OCI-LY1 (cell line): Measurements from ENCODE around the gene CEP112.

ENCODE experiments used
- H2AFZ ChIP-seq: fragments of 200-600 bp; sonication (generic), shearing (Covaris generic); 2 replicates; pipeline ENCODE4 v1.6.0; 2014; ENCODE audit warnings: antibody characterized with exemption, mild to moderate bottlenecking, low read length
- H3F3A ChIP-seq: fragments of 200-600 bp; sonication (generic), shearing (Covaris generic); 2 replicates; pipeline ENCODE4 v1.6.0; 2014; ENCODE audit warnings: mild to moderate bottlenecking, antibody characterized with exemption, low read length, moderate library complexity; ENCODE audit not compliant: insufficient read depth
- H3K27ac ChIP-seq: fragments of 200-600 bp; sonication (generic); 2 replicates; pipeline ENCODE4 v1.5.1; 2014; ENCODE audit warnings: low read length, mixed run types, mild to moderate bottlenecking, low read depth; ENCODE audit not compliant: poor library complexity, severe bottlenecking
- H3K27me3 ChIP-seq: fragments of 200-600 bp; sonication (generic); 2 replicates; pipeline ENCODE4 v1.6.0; 2014; ENCODE audit warnings: antibody characterized with exemption, mild to moderate bottlenecking, low read length, moderate library complexity; ENCODE audit not compliant: insufficient read depth
- H3K36me3 ChIP-seq: fragments of 200-600 bp; sonication (generic); 2 replicates; pipeline ENCODE4 v1.6.1; 2014; ENCODE audit warnings: mild to moderate bottlenecking, antibody characterized with exemption, low read length, moderate library complexity, mixed read lengths; ENCODE audit not compliant: insufficient read depth
- H3K4me1 ChIP-seq: fragments of 200-600 bp; sonication (generic); 2 replicates; pipeline ENCODE4 v1.5.1; 2014; ENCODE audit warnings: mild to moderate bottlenecking, low read length, moderate library complexity; ENCODE audit not compliant: insufficient read depth, severe bottlenecking
- H3K4me2 ChIP-seq: fragments of 200-600 bp; sonication (generic), shearing (Covaris generic); 2 replicates; pipeline ENCODE4 v1.6.1; 2014; ENCODE audit warnings: low read length
- H3K4me3 ChIP-seq: fragments of 200-600 bp; sonication (generic); 2 replicates; pipeline ENCODE4 v1.5.1; 2014; ENCODE audit warnings: low read length, low read depth, mild to moderate bottlenecking, mixed read lengths; ENCODE audit not compliant: poor library complexity, severe bottlenecking
- H3K79me2 ChIP-seq: fragments of 200-600 bp; shearing (Covaris generic); 2 replicates; pipeline ENCODE4 v1.6.1; 2016; ENCODE audit warnings: mixed run types, low read length, mixed read lengths; ENCODE audit not compliant: insufficient read depth
- H3K9ac ChIP-seq: fragments of 200-600 bp; sonication (generic), shearing (Covaris generic); 2 replicates; pipeline ENCODE4 v1.6.1; 2014; ENCODE audit warnings: mild to moderate bottlenecking, low read length, mixed read lengths
- H3K9me2 ChIP-seq: fragments of 200-600 bp; sonication (generic), shearing (Covaris generic); 2 replicates; pipeline ENCODE4 v1.6.1; 2014; ENCODE audit warnings: low read depth, mild to moderate bottlenecking, low read length, mixed read lengths
- H3K9me3 ChIP-seq: fragments of 200-600 bp; shearing (Covaris generic); 2 replicates; pipeline ENCODE4 v1.6.1; 2014; ENCODE audit warnings: low read length, mixed read lengths
- H4K20me1 ChIP-seq: fragments of 200-600 bp; sonication (generic), shearing (Covaris generic); 2 replicates; pipeline ENCODE4 v1.6.0; 2016; ENCODE audit warnings: mild to moderate bottlenecking, low read length; ENCODE audit not compliant: insufficient read depth
- EZH2 ChIP-seq: fragments of 200-600 bp; sonication (generic), shearing (Covaris generic); IDR thresholded peaks from 2 replicates; pipeline ENCODE4 v1.8.0; 2017; ENCODE audit warnings: borderline replicate concordance, mixed run types, mild to moderate bottlenecking, antibody characterized with exemption, low read length, moderate library complexity, mixed read lengths
- TF ChIP-seq, protein P1 (sequence below): fragments of 200-600 bp; sonication (generic), shearing (Covaris generic); IDR thresholded peaks from 2 replicates; pipeline ENCODE4 v1.5.1; 2017; ENCODE audit warnings: mild to moderate bottlenecking, antibody characterized with exemption, low read length, moderate library complexity, mixed read lengths

The CEP112 gene

DNA sequence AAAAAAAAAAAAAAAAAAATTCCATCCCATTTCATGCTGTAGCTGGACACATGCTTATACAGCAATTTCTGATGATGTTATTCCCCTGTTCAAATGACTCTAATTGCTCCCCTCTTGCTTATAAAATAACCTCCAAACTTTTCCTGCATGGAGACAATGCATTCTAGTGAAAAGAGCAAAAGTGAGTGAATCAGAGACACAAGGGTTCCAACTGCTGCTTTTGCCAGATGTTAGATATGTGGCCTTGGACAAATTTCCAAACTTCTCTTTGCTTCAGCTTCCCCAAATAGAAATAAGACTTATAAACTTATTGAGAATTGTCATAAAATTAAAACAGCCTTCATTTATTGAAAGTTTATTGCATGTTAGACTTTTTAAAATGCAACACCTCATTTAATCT is 565.5 kb downstream of the CEP112 start:
- Histone ChIP-seq H3K79me2 (no peaks in the 10 kb centered on the region), H4K20me1 (no peaks in the 10 kb centered on the region)

DNA sequence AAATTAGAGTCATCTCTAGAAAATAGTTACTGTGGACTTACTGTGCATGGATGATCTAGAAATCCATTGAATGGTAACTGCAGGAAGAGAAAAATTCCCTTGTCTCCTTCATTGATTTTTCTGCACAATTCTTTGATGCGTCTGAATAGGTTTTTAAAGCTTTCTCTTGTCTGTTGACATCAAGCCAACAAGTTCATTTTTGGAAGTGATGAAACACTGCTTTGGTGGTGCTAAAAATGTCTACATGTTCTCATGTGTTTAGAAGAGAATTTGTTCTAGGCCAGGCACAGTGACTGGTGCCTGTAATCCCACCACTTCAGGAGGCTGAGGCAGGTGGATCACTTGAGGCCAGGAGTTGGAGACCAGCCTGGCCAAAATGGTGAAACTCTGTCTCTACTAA is 573.4 kb downstream of the CEP112 start:
- Histone ChIP-seq H3K79me2 (no peaks in the 10 kb centered on the region), H3K9me2 (no peaks in the 10 kb centered on the region), H2AFZ (no peak overlapping the region), H3F3A (no peaks in the 10 kb centered on the region), H3K4me2 (no peak overlapping the region), H3K4me1 (no peaks in the 10 kb centered on the region), H3K4me3 (no peak overlapping the region), H3K9me3 (no peaks in the 10 kb centered on the region), H3K9ac (no peak overlapping the region), H3K27ac (no peak overlapping the region), H4K20me1 (no peaks in the 10 kb centered on the region), H3K36me3 (no peaks in the 10 kb centered on the region), H3K27me3 (no peaks in the 10 kb centered on the region)
- TF ChIP-seq, protein P1, sequence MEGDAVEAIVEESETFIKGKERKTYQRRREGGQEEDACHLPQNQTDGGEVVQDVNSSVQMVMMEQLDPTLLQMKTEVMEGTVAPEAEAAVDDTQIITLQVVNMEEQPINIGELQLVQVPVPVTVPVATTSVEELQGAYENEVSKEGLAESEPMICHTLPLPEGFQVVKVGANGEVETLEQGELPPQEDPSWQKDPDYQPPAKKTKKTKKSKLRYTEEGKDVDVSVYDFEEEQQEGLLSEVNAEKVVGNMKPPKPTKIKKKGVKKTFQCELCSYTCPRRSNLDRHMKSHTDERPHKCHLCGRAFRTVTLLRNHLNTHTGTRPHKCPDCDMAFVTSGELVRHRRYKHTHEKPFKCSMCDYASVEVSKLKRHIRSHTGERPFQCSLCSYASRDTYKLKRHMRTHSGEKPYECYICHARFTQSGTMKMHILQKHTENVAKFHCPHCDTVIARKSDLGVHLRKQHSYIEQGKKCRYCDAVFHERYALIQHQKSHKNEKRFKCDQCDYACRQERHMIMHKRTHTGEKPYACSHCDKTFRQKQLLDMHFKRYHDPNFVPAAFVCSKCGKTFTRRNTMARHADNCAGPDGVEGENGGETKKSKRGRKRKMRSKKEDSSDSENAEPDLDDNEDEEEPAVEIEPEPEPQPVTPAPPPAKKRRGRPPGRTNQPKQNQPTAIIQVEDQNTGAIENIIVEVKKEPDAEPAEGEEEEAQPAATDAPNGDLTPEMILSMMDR: no peak
- TF ChIP-seq EZH2: no peak

More for the DNA sequence above, 565.5 kb downstream of the CEP112 start:
- Histone ChIP-seq H3K4me1 (no peaks in the 10 kb centered on the region), H3K27ac (no peak overlapping the region), H3K9ac (no peak overlapping the region), H3K4me3 (no peak overlapping the region), H3F3A (no peaks in the 10 kb centered on the region), H3K9me2 (no peaks in the 10 kb centered on the region), H3K9me3 (no peaks in the 10 kb centered on the region), H3K27me3 (no peaks in the 10 kb centered on the region), H2AFZ (no peak overlapping the region), H3K36me3 (no peaks in the 10 kb centered on the region), H3K4me2 (no peak overlapping the region)
- TF ChIP-seq, protein P1: no peak
- TF ChIP-seq EZH2: no peak

DNA sequence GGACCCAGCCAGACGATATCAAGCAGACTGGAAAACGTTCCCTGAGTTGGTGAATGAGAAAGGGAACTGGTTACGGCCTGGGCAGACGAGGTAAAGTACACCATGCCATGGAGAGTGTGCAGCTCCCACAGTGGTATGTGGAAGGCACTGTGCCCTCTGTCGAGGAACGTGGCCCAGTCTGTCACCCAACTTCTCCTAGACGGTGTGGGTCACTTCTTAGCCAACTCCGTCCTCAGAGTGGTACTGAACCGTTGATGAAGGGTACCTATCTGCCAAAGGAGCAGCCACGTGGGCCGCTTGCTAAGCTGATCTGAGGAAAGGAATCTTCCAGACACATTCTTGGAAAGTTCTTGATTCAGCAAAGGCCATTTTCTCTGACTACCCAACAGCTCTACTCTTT is 574.4 kb downstream of the CEP112 start:
- Histone ChIP-seq H3K27me3 (no peaks in the 10 kb centered on the region), H2AFZ (no peak overlapping the region), H3K9me3 (no peaks in the 10 kb centered on the region), H3K27ac (no peak overlapping the region), H3K4me3 (no peak overlapping the region), H3K9me2 (no peaks in the 10 kb centered on the region), H3F3A (no peaks in the 10 kb centered on the region), H4K20me1 (no peaks in the 10 kb centered on the region), H3K4me2 (no peak overlapping the region), H3K9ac (no peak overlapping the region), H3K4me1 (no peaks in the 10 kb centered on the region), H3K36me3 (no peaks in the 10 kb centered on the region), H3K79me2 (no peaks in the 10 kb centered on the region)
- TF ChIP-seq, protein P1: no peak
- no peak for TF ChIP-seq EZH2
